ENCODE results near the gene FAM124A.

DNA sequence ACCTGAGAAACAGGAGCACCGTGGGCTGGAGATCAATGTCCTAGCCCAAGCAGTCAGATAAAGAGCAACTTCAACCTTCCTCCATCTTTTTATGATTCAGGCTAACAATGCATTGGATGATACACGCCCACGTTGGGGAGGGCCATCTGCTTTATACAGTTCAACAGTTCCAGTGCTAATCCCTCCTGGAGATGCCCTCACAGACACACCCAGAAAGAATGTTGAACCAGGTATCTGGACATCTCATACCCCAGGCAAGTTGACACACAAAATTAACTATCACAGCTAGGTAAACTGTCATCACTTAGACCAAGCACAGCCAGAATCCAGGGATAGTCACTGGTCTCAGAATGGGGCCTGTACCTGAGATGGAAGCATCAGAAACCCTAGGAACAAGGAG lies 96.7 kb downstream of the FAM124A start:
- TF ChIP-seq POLR2A (IDR thresholded peaks at IDR 0.05) (no peak), POLR2AphosphoS5 (IDR thresholded peaks at IDR 0.05) (no peak)

Measured in upper lobe of left lung (tissue), 4 donors.